Measurements from ENCODE around the gene JMJD1C. TPM values are rescaled to one million over a fixed set of nuclear protein-coding genes. Genes with fewer than 3 reads are reported as not detected.

JMJD1C gene
- total RNA-seq, 1 experiment from 2014 or later, result 180 TPM

GRCh38 chr10:63388421-63389031 is 77.3 kb downstream of the JMJD1C start (continued):
- TF ChIP-seq FOXP4 (CRISPR knock-in tag; IDR thresholded peaks at IDR 0.05) (no peak), ZNF219 (CRISPR knock-in tag; IDR thresholded peaks at IDR 0.05; ENCODE audit: borderline replicate concordance) (no peak), ATF3 (CRISPR knock-in tag; conservative IDR thresholded peaks at IDR 0.05) (no peak), ETV6 (CRISPR knock-in tag; IDR thresholded peaks at IDR 0.05) (no peak), ZSCAN18 (CRISPR knock-in tag; IDR thresholded peaks at IDR 0.05) (no peak), ZNF396 (CRISPR knock-in tag; IDR thresholded peaks at IDR 0.05; ENCODE audit: borderline replicate concordance) (no peak)

- ATAC-seq, result no peak
- H3K27me3 Mint-ChIP-seq (ENCODE audit: low read depth), result no peaks in the 10 kb centered on the region
- peaks cover 4% of the 10 kb centered on the region; the same call in 1 of the 2 replicates for H3K36me3 Mint-ChIP-seq
- H3K4me3 Mint-ChIP-seq, result no peak overlapping the region
- H3K9me3 Mint-ChIP-seq, result no peaks in the 10 kb centered on the region
- POLR2A ChIA-PET, result interaction anchor here (0.5 kb wide), 1 partner anchor 1021 kb away, joined by 3 read pairs; no protein-coding TSS in a partner anchor
- CTCF ChIA-PET, result no interaction called here
- peaks cover 19% of the 10 kb centered on the region for H3K4me1 Mint-ChIP-seq
- DNase-seq (ENCODE audit: low spot score), result no peak
- no peak overlapping the region for H3K27ac Mint-ChIP-seq
- TF ChIP-seq ZNF423 (CRISPR knock-in tag; IDR thresholded peaks at IDR 0.05) (no peak), ZNF416 (CRISPR knock-in tag; IDR thresholded peaks at IDR 0.05) (no peak), FOXP1 (CRISPR knock-in tag; IDR thresholded peaks at IDR 0.05; ENCODE audit: borderline replicate concordance) (no peak), SOX15 (CRISPR knock-in tag; IDR thresholded peaks at IDR 0.05) (no peak), ZNF425 (CRISPR knock-in tag; conservative IDR thresholded peaks at IDR 0.05) (no peak), CREB1 (CRISPR knock-in tag; IDR thresholded peaks at IDR 0.05) (no peak), RELA (CRISPR knock-in tag; IDR thresholded peaks at IDR 0.05; ENCODE audit: borderline replicate concordance) (no peak), RORB (CRISPR knock-in tag; IDR thresholded peaks at IDR 0.05) (no peak), E2F4 (CRISPR knock-in tag; IDR thresholded peaks at IDR 0.05; ENCODE audit: borderline replicate concordance, low read depth) (no peak), ETV6 (CRISPR knock-in tag; IDR thresholded peaks at IDR 0.05) (no peak), ZNF512 (CRISPR knock-in tag; IDR thresholded peaks at IDR 0.05; ENCODE audit: borderline replicate concordance) (no peak), ZBTB43 (CRISPR knock-in tag; IDR thresholded peaks at IDR 0.05) (no peak), ERG (CRISPR knock-in tag; IDR thresholded peaks at IDR 0.05) (no peak), STAT6 (CRISPR knock-in tag; conservative IDR thresholded peaks at IDR 0.05; ENCODE audit: low read depth) (no peak), ZSCAN18 (CRISPR knock-in tag; IDR thresholded peaks at IDR 0.05) (no peak)
Measured at GRCh38 chr10:63385254-63385653, 80.5 kb downstream of the JMJD1C start.
